GM12801 (cell line): ENCODE data around the gene DDX27.

Experiments
- CTCF ChIP-seq: IDR thresholded peaks from one replicate; pipeline ENCODE4 v1.5.1; 2011; ENCODE audit warnings: control low read depth; ENCODE audit not compliant: insufficient read length; ENCODE audit errors: extremely low read depth

DDX27 gene

GRCh38 chr20:49277786-49278035, 58.5 kb downstream of the DDX27 start:
- TF ChIP-seq CTCF, result no peak

GRCh38 chr20:49278036-49278817, 59.0 kb downstream of the DDX27 start, which contains the start of gene ZNFX1:
TSS of gene ZNFX1 (minus strand) at chr20:49278057. CDS start at chr20:49275839, 2,218 bp downstream.
- no peak for TF ChIP-seq CTCF

GRCh38 chr20:49278818-49279676, 59.8 kb downstream of the DDX27 start:
- TF ChIP-seq CTCF, result no peak

- no peak for TF ChIP-seq CTCF
Measured at GRCh38 chr20:49279677-49280462, 60.7 kb downstream of the DDX27 start.

- no peak for TF ChIP-seq CTCF
Measured at GRCh38 chr20:49280463-49281058, 61.3 kb downstream of the DDX27 start.

- no peak for TF ChIP-seq CTCF
Measured at GRCh38 chr20:49281059-49281912, 62.1 kb downstream of the DDX27 start.
